GM18517 (cell line): ENCODE results near the gene PLPP4.

Experiments
- ATAC-seq: cut with Tn5 transposase; IDR thresholded peaks from one replicate; pipeline ENCODE4 v1.9.1; 2021; ENCODE audit warnings: mild to moderate bottlenecking, moderate library complexity; ENCODE audit not compliant: unreplicated experiment

The PLPP4 gene

GRCh38 chr10:120455606-120456005 lies 1.4 kb upstream of the PLPP4 start:
- no peak for ATAC-seq

- no peak for ATAC-seq
Observed at GRCh38 chr10:120456143-120456625, 843 bp upstream of the PLPP4 start.

GRCh38 chr10:120457431-120458172 lies 575 bp downstream of the PLPP4 start:
- no peak for ATAC-seq

GRCh38 chr10:120458432-120458831 lies 1.4 kb downstream of the PLPP4 start:
- ATAC-seq, result no peak

- ATAC-seq, result no peak
Observed at GRCh38 chr10:120459185-120459584, 2.2 kb downstream of the PLPP4 start.

- no peak for ATAC-seq
Observed at GRCh38 chr10:120460186-120460585, 3.2 kb downstream of the PLPP4 start.

GRCh38 chr10:120460776-120461175 lies 3.7 kb downstream of the PLPP4 start:
- no peak for ATAC-seq

GRCh38 chr10:120462018-120462682 lies 5.1 kb downstream of the PLPP4 start:
- no peak for ATAC-seq

GRCh38 chr10:120465138-120465537 lies 8.1 kb downstream of the PLPP4 start:
- ATAC-seq, result no peak

GRCh38 chr10:120466006-120466405 lies 9.0 kb downstream of the PLPP4 start:
- no peak for ATAC-seq

- no peak for ATAC-seq
Observed at GRCh38 chr10:120473593-120473992, 16.6 kb downstream of the PLPP4 start.

- ATAC-seq, result no peak
Observed at GRCh38 chr10:120474956-120475355, 17.9 kb downstream of the PLPP4 start.

- no peak for ATAC-seq
Observed at GRCh38 chr10:120475844-120476791, 19.1 kb downstream of the PLPP4 start.

- no peak for ATAC-seq
Observed at GRCh38 chr10:120477021-120477742, 20.2 kb downstream of the PLPP4 start.

- no peak for ATAC-seq
Observed at GRCh38 chr10:120477743-120478141, 20.7 kb downstream of the PLPP4 start.

- no peak for ATAC-seq
Observed at GRCh38 chr10:120478386-120478785, 21.4 kb downstream of the PLPP4 start.

- no peak for ATAC-seq
Observed at GRCh38 chr10:120479506-120479905, 22.5 kb downstream of the PLPP4 start.

GRCh38 chr10:120480065-120480600 lies 23.1 kb downstream of the PLPP4 start:
- no peak for ATAC-seq

- ATAC-seq, result no peak
Observed at GRCh38 chr10:120480848-120481247, 23.8 kb downstream of the PLPP4 start.

GRCh38 chr10:120483006-120483405 lies 26.0 kb downstream of the PLPP4 start:
- no peak for ATAC-seq
